NCI-H1417 (cell line): ENCODE results near the gene MICAL3.
A peak's percentile ranks its signal among the peaks of the same experiment; 100 is the strongest.
"Not testable (repeated sequence)": the region's sequence is repeated elsewhere in the genome, so short reads cannot be mapped to it uniquely, and the experiment has no call there.

Experiments
- DNase-seq, 3 experiments: peaks; one replicate each; lab custom pipeline; 2025; lab: John Stamatoyannopoulos, UW

Gene MICAL3

GRCh38 chr22:18059094-18059417, 34.7 kb upstream of the MICAL3 start:
- DNase-seq, result no peak

- DNase-seq, result no peak
These were observed 34.2 kb upstream of the MICAL3 start for GRCh38 chr22:18058371-18059093.

- DNase-seq, result no peak
These were observed 33.3 kb upstream of the MICAL3 start for GRCh38 chr22:18057568-18058209.

GRCh38 chr22:18056807-18057474, 32.6 kb upstream of the MICAL3 start:
- peak in 1 of 3 experiments; percentile 22 for DNase-seq

GRCh38 chr22:18056161-18056666, 31.9 kb upstream of the MICAL3 start:
- DNase-seq, result peak in 2 of 3 experiments; percentile 34 to 45

- DNase-seq, result no peak
These were observed 31.3 kb upstream of the MICAL3 start for GRCh38 chr22:18055619-18056160.

- not testable (repeated sequence) for DNase-seq
These were observed 29.0 kb upstream of the MICAL3 start for GRCh38 chr22:18053216-18053946.

GRCh38 chr22:18051113-18051512, 26.8 kb upstream of the MICAL3 start:
- not testable (repeated sequence) for DNase-seq

- DNase-seq, result no peak
These were observed 25.7 kb upstream of the MICAL3 start for GRCh38 chr22:18050065-18050464.

- no peak for DNase-seq
These were observed 24.1 kb upstream of the MICAL3 start for GRCh38 chr22:18048441-18048898.

GRCh38 chr22:18048041-18048440, 23.7 kb upstream of the MICAL3 start:
- DNase-seq, result no peak

- DNase-seq, result no peak
These were observed 21.4 kb upstream of the MICAL3 start for GRCh38 chr22:18045794-18046193.

GRCh38 chr22:18044548-18045271, 20.3 kb upstream of the MICAL3 start:
- DNase-seq, result peak in 2 of 3 experiments; percentile 19 to 72

- DNase-seq, result no peak
These were observed 18.3 kb upstream of the MICAL3 start for GRCh38 chr22:18042685-18043084.

GRCh38 chr22:18040898-18041297, 16.5 kb upstream of the MICAL3 start:
- DNase-seq, result not testable (repeated sequence)

- DNase-seq, result no peak
These were observed 11.4 kb upstream of the MICAL3 start for GRCh38 chr22:18035751-18036150.

GRCh38 chr22:18034076-18034475, 9.7 kb upstream of the MICAL3 start:
- no peak for DNase-seq

GRCh38 chr22:18033204-18033998, 9.0 kb upstream of the MICAL3 start:
- no peak for DNase-seq

GRCh38 chr22:18032455-18033101, 8.2 kb upstream of the MICAL3 start:
- DNase-seq, result no peak
